ENCODE data around the gene RIPOR2.

The RIPOR2 gene

GRCh38 chr6:24897186-24897585 lies 38.6 kb downstream of the RIPOR2 start:
- peaks cover 0 to 2% (median 0%) of the 10 kb centered on the region in 11 experiments; a peak in 4 of 22 replicates for H3K9me3 ChIP-seq (replicated peaks in 1 of 11)
- H3K4me2 ChIP-seq: no peak overlapping the region
- peaks cover 0 to 96% (median 3%) of the 10 kb centered on the region in 11 experiments; a peak in 9 of 22 replicates for H3K36me3 ChIP-seq
- H3K9ac ChIP-seq: no peak overlapping the region
- no peak overlapping the region for H3K4me3 ChIP-seq
- H4K20me1 ChIP-seq: peaks cover 0 to 87% (median 0%) of the 10 kb centered on the region in 11 experiments; a peak in 8 of 22 replicates
- no peak for TF ChIP-seq Cebpa-rat (IDR thresholded peaks at IDR 0.05)
- peaks cover 21 to 51% (median 39%) of the 10 kb centered on the region in 10 experiments; a peak in 19 of 20 replicates for H3K4me1 ChIP-seq
- H3K27me3 ChIP-seq: no peaks in the 10 kb centered on the region
- H3K27ac ChIP-seq: no peak overlapping the region

- no peak overlapping the region for H3K9ac ChIP-seq
- H3K27ac ChIP-seq: no peak overlapping the region
- TF ChIP-seq Cebpa-rat (IDR thresholded peaks at IDR 0.05): no peak
- no peaks in the 10 kb centered on the region for H3K27me3 ChIP-seq
- peaks cover 9 to 63% (median 35%) of the 10 kb centered on the region in 10 experiments; a peak in 18 of 20 replicates for H3K4me1 ChIP-seq
- H4K20me1 ChIP-seq: peaks cover 0 to 88% (median 0%) of the 10 kb centered on the region in 11 experiments; a peak in 10 of 22 replicates
- peaks cover 0 to 80% (median 0%) of the 10 kb centered on the region in 11 experiments; a peak in 9 of 22 replicates for H3K36me3 ChIP-seq
- no peaks in the 10 kb centered on the region; a peak in 3 of 22 replicates for H3K9me3 ChIP-seq (replicated peaks in 1 of 11)
- no peak overlapping the region for H3K4me3 ChIP-seq
- peak overlapping the region in 6 of 11 experiments; percentile 1 to 24 (median 14); a peak in 6 of 22 replicates for H3K4me2 ChIP-seq
These were observed 42.4 kb downstream of the RIPOR2 start for GRCh38 chr6:24893342-24893850.

- peaks cover 0 to 92% (median 0%) of the 10 kb centered on the region in 11 experiments; a peak in 10 of 22 replicates for H4K20me1 ChIP-seq
- peaks cover 0 to 73% (median 0%) of the 10 kb centered on the region in 11 experiments; a peak in 7 of 22 replicates for H3K36me3 ChIP-seq
- no peak overlapping the region for H3K27ac ChIP-seq
- H3K9me3 ChIP-seq (replicated peaks in 1 of 11): peaks cover 0 to 3% (median 0%) of the 10 kb centered on the region in 11 experiments; a peak in 2 of 22 replicates
- TF ChIP-seq Cebpa-rat (IDR thresholded peaks at IDR 0.05): no peak
- no peak overlapping the region for H3K4me3 ChIP-seq
- H3K9ac ChIP-seq: no peak overlapping the region
- peaks cover 16 to 64% (median 39%) of the 10 kb centered on the region in 10 experiments; a peak in 19 of 20 replicates for H3K4me1 ChIP-seq
- H3K27me3 ChIP-seq: no peaks in the 10 kb centered on the region
- H3K4me2 ChIP-seq: peak overlapping the region in 7 of 11 experiments; percentile 7 to 62 (median 55); a peak in 13 of 22 replicates
These were observed 44.8 kb downstream of the RIPOR2 start for GRCh38 chr6:24891004-24891403.

- peaks cover 0 to 3% (median 0%) of the 10 kb centered on the region in 11 experiments; a peak in 1 of 22 replicates for H3K9me3 ChIP-seq (replicated peaks in 1 of 11)
- H4K20me1 ChIP-seq: peaks cover 0 to 92% (median 0%) of the 10 kb centered on the region in 11 experiments; a peak in 10 of 22 replicates
- H3K9ac ChIP-seq: no peak overlapping the region
- no peak for TF ChIP-seq Cebpa-rat (IDR thresholded peaks at IDR 0.05)
- peaks cover 0 to 72% (median 0%) of the 10 kb centered on the region in 11 experiments; a peak in 6 of 22 replicates for H3K36me3 ChIP-seq
- peak overlapping the region in 6 of 11 experiments; percentile 31 to 62 (median 56); a peak in 10 of 22 replicates for H3K4me2 ChIP-seq
- H3K4me3 ChIP-seq: no peak overlapping the region
- H3K27ac ChIP-seq: no peak overlapping the region
- H3K27me3 ChIP-seq: no peaks in the 10 kb centered on the region
- peaks cover 16 to 64% (median 40%) of the 10 kb centered on the region in 10 experiments; a peak in 19 of 20 replicates for H3K4me1 ChIP-seq
These were observed 45.3 kb downstream of the RIPOR2 start for GRCh38 chr6:24890471-24890870.

- peaks cover 23 to 62% (median 47%) of the 10 kb centered on the region in 10 experiments; a peak in 19 of 20 replicates for H3K4me1 ChIP-seq
- no peak overlapping the region for H3K9ac ChIP-seq
- H3K27ac ChIP-seq: no peak overlapping the region
- H3K9me3 ChIP-seq (replicated peaks in 1 of 11): 0 out of 22 replicates have a peak, but pooled peaks cover 0 to 3% (median 0%) of the 10 kb centered on the region in 11 experiments
- no peak for TF ChIP-seq Cebpa-rat (IDR thresholded peaks at IDR 0.05)
- peaks cover 0 to 62% (median 0%) of the 10 kb centered on the region in 11 experiments; a peak in 5 of 22 replicates for H3K36me3 ChIP-seq
- peaks cover 0 to 92% (median 0%) of the 10 kb centered on the region in 11 experiments; a peak in 9 of 22 replicates for H4K20me1 ChIP-seq
- H3K4me3 ChIP-seq: no peak overlapping the region
- H3K4me2 ChIP-seq: peak overlapping the region in 2 of 11 experiments; percentile 1 to 35; a peak in 4 of 22 replicates
- H3K27me3 ChIP-seq: no peaks in the 10 kb centered on the region
These were observed 46.9 kb downstream of the RIPOR2 start for GRCh38 chr6:24888715-24889370.

GRCh38 chr6:24887545-24888140 lies 48.1 kb downstream of the RIPOR2 start:
- Histone ChIP-seq H3K9ac (no peak overlapping the region), H3K4me2 (peak overlapping the region in 8 of 11 experiments; percentile 0 to 39 (median 18); a peak in 11 of 22 replicates), H3K4me1 (peaks cover 33 to 64% (median 51%) of the 10 kb centered on the region in 10 experiments), H3K27me3 (no peaks in the 10 kb centered on the region), H3K36me3 (peaks cover 0 to 55% (median 0%) of the 10 kb centered on the region in 11 experiments; a peak in 4 of 22 replicates), H3K9me3 (replicated peaks in 1 of 11) (0 out of 22 replicates have a peak, but pooled peaks cover 0 to 3% (median 0%) of the 10 kb centered on the region in 11 experiments), H3K4me3 (no peak overlapping the region), H3K27ac (no peak overlapping the region), H4K20me1 (peaks cover 0 to 92% (median 0%) of the 10 kb centered on the region in 11 experiments; a peak in 8 of 22 replicates)
- TF ChIP-seq Cebpa-rat (IDR thresholded peaks at IDR 0.05): no peak

GRCh38 chr6:24883618-24884017 lies 52.1 kb downstream of the RIPOR2 start:
- H3K27ac ChIP-seq: 0 out of 22 replicates have a peak overlapping the region, but pooled peaks of 1 of the 11 experiments have one; percentile 1
- peaks cover 21 to 51% (median 31%) of the 10 kb centered on the region in 10 experiments for H3K4me1 ChIP-seq
- H3K36me3 ChIP-seq: peaks cover 0 to 72% (median under 1%) of the 10 kb centered on the region in 11 experiments; a peak in 13 of 22 replicates
- no peak overlapping the region for H3K4me3 ChIP-seq
- H3K27me3 ChIP-seq: no peaks in the 10 kb centered on the region
- no peak for TF ChIP-seq Cebpa-rat (IDR thresholded peaks at IDR 0.05)
- peaks cover 6 to 17% (median 11%) of the 10 kb centered on the region in 11 experiments; a peak in 17 of 22 replicates for H3K9me3 ChIP-seq (replicated peaks in 1 of 11)
- peak overlapping the region; percentile 33 to 54 (median 47); a peak in 21 of 22 replicates for H3K4me2 ChIP-seq
- no peak overlapping the region for H3K9ac ChIP-seq
- peaks cover 0 to 79% (median 0%) of the 10 kb centered on the region in 11 experiments; a peak in 5 of 22 replicates for H4K20me1 ChIP-seq

GRCh38 chr6:24882835-24883555 lies 52.8 kb downstream of the RIPOR2 start:
- TF ChIP-seq Cebpa-rat (IDR thresholded peaks at IDR 0.05): no peak
- Histone ChIP-seq H3K4me2 (peak overlapping the region; percentile 29 to 54 (median 47)), H3K27me3 (no peaks in the 10 kb centered on the region), H3K9me3 (replicated peaks in 1 of 11) (peaks cover 12 to 23% (median 17%) of the 10 kb centered on the region in 11 experiments), H3K4me3 (no peak overlapping the region), H3K4me1 (peaks cover 18 to 44% (median 25%) of the 10 kb centered on the region in 10 experiments), H4K20me1 (peaks cover 0 to 74% (median 0%) of the 10 kb centered on the region in 11 experiments; a peak in 5 of 22 replicates), H3K9ac (no peak overlapping the region), H3K36me3 (peaks cover 0 to 78% (median 5%) of the 10 kb centered on the region in 11 experiments; a peak in 14 of 22 replicates), H3K27ac (0 out of 22 replicates have a peak overlapping the region, but pooled peaks of 1 of the 11 experiments have one; percentile 8)
